ENCODE measurements around the gene LAYN.

LAYN gene

DNA sequence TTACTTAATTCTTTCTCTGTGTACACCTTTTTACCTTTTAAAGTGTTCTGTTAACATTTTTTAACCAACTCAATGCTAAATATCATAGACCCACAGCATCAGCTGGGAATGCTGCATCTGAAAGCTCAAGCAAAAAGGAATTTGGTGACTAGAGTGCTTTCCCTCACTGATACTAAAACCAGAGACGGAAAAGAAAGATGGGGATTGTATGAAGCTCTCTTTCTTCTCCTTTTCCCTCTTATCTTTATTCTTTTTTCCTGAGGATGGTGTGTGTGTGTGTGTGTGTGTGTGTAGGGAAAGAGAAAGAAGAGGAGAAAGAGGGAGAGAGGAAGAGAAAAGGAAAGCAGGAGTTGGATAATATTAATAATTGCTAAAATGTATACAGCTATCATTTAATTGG, 57.6 kb downstream of the LAYN start:
- DNase-seq (ENCODE audit: low read depth): no peak

DNA sequence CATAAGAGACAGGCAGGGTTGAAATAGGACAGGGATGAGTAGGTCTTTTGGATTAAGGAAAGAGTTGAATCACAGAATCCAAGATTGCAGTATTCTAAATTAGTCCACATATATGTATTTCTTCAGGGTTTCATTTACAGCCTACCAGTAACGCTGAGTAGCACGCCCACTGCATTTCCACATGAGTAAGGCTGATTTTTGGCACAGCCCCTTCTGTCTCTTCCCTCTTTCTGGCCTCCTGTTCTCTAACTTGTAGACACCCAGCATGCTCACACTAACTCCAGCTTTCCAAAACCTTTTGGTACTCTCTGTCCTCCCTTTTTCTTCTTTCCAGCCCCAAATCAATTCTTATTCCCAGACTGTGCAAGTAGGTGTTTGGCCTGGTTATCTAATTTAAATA, 58.0 kb downstream of the LAYN start:
- DNase-seq (ENCODE audit: low read depth): no peak

DNA sequence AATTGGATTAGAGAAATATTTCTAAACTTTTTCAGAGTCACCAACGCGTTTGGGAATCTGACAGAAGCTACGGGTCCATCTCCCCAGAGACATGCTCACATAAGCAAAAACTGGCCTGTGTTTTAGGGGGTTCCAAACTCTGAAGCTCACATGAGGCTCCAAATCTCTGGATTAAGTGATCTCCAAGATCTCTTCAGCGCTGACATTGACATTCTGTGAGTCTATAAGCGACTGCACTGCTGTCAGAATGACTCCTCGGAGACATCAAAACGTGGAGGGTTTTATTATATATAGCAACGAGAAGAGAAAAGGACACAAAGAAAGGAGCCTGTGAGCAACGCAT, 61.1 kb downstream of the LAYN start:
- DNase-seq (ENCODE audit: low read depth): no peak

DNA sequence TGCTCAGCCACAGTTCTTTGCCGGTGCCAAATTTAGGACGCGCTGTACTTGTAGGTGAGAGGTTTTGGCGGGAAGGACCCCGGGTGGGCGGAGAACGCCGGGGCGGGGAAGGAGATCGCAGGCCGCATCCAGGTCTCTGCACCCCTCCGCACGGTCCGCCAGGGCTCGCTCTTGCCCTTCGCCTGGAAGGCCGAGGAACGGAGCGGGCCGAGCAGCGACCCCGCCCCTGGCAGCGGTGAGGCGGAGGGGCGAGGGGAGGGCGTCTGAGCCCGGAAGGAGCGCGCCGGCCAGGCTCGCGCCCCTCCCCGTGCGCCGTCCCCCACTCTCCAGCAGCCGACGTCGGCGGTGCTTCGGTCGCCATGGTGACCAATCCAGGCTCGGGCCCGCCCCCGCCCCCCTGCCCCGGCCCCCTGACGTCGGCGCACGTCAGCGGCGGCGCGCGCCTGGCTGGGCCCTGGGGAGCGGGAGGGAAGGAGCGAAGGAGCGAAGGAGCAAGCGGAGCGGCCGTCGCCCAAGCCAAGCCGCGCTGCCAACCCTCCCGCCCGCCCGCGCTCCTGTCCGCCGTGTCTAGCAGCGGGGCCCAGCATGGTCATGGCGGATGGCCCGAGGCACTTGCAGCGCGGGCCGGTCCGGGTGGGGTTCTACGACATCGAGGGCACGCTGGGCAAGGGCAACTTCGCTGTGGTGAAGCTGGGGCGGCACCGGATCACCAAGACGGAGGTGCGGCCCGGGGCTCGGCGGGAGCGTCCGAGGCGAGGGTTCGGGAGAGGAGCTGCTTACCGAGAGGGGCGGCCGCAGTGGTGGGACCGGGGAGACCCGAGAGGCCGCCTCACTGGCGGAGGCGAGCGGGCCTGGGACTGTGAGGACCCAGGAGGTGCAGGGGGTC, 61.7 kb downstream of the LAYN start, which contains the start of gene SIK2:
TSS of gene SIK2 (plus strand) at position 471 of the 886 bp plus-strand sequence. CDS start at position 586, 115 bp downstream.
- DNase-seq (ENCODE audit: low read depth): peak; percentile 56

DNA sequence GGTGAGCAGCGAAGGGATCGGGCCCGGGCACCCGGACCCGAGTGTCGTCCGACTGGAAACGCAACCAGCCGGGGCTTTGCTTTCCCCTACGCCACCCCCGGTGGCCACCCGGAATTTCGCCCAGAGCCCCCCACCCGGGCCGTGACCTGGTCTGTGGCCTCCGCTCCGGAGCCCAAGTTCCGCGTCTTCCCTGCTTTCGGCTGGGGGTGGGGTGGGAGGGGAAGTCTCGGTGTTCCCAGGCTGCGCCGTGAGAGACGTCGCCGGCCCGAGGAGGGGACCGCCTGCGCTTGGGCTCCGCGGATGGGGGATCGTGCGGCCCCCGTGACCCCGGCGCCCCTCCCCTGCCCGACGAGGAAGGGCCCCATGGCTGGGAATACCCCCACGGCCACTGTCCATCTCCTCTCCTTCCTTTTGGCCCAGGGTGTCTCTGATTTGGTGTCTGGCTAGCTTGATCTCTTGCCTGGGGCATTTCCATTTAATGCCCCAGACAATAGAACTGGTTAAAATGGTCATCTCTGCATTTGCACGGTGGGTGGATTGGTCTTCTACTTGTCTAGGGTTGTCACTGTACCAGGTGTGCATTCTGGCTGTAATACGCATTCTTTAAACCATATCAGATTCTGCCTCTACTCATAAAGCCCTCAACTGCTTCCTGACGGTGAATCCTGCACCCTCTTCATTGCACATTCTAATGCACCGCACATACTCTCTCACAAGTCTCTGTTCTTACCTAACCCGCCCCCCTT, 62.5 kb downstream of the LAYN start:
- DNase-seq (ENCODE audit: low read depth): no peak

DNA sequence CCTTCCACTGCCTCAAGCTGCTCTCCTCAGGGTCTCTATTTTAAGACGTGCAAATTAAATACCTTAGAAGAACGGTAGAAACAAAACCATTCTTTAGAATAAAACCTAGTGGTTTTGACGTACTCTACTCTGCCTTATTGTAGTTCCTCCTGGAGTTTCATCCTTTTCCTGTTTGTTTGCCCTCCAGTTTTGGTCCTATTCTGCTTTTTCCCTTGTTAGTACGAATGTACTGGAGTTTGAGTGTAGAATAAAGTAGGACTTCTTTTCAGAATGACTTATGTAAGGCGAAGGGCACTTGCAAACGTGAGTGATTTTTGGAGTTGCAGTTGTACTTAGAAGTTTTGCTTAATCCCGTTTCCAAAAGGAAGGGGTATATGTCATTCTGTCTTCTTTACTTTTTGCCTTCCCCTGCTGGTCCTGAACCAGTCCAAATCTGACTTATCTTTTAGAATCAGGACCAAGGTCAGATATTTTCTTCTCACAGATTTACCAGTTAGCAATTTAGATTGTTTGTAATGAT, 63.2 kb downstream of the LAYN start:
- no peak for DNase-seq (ENCODE audit: low read depth)

DNA sequence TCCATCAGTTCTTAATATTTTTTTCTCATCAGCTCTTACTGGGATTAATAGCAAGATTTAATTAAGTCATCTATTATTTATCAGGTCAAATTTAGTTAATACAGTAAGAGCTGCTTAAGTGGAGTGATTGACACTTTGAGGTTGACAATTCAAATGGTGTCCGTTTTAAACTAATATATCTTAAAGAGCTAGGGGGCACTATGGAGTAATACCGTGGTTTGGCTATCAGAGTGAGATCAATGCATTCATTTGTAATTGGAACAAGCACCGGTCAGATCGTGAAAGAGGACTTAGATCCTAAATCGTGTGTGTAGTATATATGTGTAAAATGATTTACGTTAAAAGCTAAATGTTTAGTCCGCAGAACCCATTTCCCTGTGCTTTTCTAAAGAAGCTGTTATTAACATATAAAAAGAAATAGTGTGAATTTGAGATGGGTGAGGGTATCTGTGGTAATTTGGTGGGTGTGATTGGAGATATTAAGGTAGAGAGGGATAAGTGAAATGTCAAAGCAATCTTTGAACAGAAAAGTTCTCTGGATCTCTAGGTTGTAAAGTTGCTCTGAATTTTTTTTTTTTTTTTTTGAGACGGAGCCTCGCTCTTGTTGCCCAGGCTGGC, 64.0 kb downstream of the LAYN start:
- no peak for DNase-seq (ENCODE audit: low read depth)

DNA sequence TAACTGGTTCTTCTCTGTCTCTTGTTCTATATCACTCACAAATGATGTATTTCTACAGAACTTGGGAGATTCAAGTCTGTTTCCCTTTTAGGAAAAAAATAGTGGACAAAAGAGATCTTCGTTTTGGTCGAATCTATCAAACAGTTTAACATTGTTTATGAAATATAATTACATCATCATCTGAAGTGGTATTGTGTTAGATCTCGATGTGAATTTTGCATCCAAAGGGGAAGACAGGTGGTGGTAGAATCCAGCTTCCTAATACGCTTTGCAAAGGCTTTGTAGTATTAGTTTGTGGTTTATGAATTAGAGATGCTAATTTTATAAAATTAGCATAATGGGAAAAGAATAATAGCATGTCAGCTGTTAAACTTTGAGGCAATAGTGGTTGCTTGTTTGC, 65.2 kb downstream of the LAYN start:
- no peak for DNase-seq (ENCODE audit: low read depth)

DNA sequence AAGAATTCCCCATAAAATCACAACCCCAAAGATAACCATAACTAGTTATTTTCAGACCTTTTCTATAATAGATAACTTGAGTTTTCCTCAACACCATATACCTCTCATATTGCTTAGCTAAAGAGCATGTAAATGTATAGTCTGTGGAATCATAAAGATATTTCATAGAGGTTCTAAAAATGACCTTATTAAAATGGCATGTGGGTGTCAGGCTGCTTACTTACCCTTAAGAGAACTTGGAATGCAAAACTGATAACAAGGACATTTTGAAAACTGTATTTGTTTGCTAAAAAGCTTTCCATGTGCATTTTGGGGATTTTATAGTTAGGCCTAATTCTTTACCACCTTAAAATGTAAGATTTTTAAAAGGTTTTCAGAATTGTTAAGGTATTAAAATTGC, 66.5 kb downstream of the LAYN start:
- DNase-seq (ENCODE audit: low read depth): no peak

DNA sequence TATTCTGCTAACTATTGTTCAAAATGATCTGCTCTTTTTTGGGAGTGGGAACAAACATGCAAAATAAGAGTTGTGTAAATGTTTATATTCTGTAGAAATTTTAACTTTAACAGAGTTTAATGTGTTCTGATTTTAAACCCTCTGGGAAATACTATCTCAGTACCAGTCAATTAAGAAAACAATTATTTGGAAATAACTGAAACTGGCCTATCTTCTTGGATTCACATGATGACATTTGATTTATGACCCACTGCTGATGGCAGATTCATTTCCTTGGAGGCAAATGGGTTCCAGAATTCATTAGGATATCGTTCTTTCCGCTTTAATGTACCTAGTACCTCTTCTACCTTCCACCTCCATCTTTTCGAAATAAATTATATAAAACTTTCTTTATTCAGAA, 67.2 kb downstream of the LAYN start:
- DNase-seq (ENCODE audit: low read depth): no peak
